K562 (cell line): ENCODE results near the gene SPDYE6. TPM values are rescaled to one million over a fixed set of nuclear protein-coding genes. Genes with fewer than 3 reads are reported as not detected.

Source experiments
- ARID4B ChIP-seq: sonication (generic); formaldehyde crosslinking; IDR thresholded peaks from 2 replicates; pipeline ENCODE4 v1.8.0; 2022; ENCODE audit warnings: mild to moderate bottlenecking, missing genetic modification reagents
- ATF6 ChIP-seq: sonication (generic); formaldehyde crosslinking; IDR thresholded peaks from 2 replicates; pipeline ENCODE4 v1.4.0; 2020; ENCODE audit warnings: mild to moderate bottlenecking, missing genetic modification reagents
- CHAMP1 ChIP-seq: fragments of 450-650 bp; IDR thresholded peaks from 2 replicates; pipeline ENCODE4 v1.6.1; 2016; ENCODE audit warnings: mild to moderate bottlenecking
- HMG20B ChIP-seq: fragments of 250-450 bp; sonication (Bioruptor Pico); IDR thresholded peaks from 2 replicates; pipeline ENCODE4 v1.5.0; 2021; ENCODE audit warnings: mild to moderate bottlenecking
- ILK ChIP-seq: fragments of 450-650 bp; IDR thresholded peaks from 2 replicates; pipeline ENCODE4 v1.6.1; 2016; ENCODE audit warnings: missing genetic modification characterization, low read depth, mild to moderate bottlenecking, missing compliant biosample characterization, moderate library complexity, borderline replicate concordance
- KLF13 ChIP-seq: fragments of 450-650 bp; IDR thresholded peaks from 2 replicates; pipeline ENCODE4 v1.6.1; 2016; ENCODE audit warnings: missing genetic modification characterization, low read depth, mild to moderate bottlenecking, missing compliant biosample characterization, moderate library complexity, borderline replicate concordance
- NCOR1 ChIP-seq: fragments of 450-650 bp; IDR thresholded peaks from 2 replicates; pipeline ENCODE4 v1.6.1; 2016; ENCODE audit warnings: mild to moderate bottlenecking, moderate library complexity
- NEUROD1 ChIP-seq: fragments of 150-350 bp; IDR thresholded peaks from 2 replicates; pipeline ENCODE4 v1.6.1; 2014; ENCODE audit warnings: borderline replicate concordance, low read length, low read depth; ENCODE audit not compliant: partially characterized antibody
- SUPT5H ChIP-seq: fragments of 450-650 bp; IDR thresholded peaks from 2 replicates; pipeline ENCODE4 v1.6.1; 2016
- TCF7 ChIP-seq: sonication (generic); IDR thresholded peaks from 2 replicates; pipeline ENCODE4 v1.6.1; 2016; ENCODE audit warnings: antibody characterized with exemption, borderline replicate concordance
- ZBTB9 ChIP-seq: fragments of 450-650 bp; formaldehyde crosslinking; IDR thresholded peaks from 2 replicates; pipeline ENCODE4 v1.4.0; 2020; ENCODE audit warnings: mild to moderate bottlenecking, moderate library complexity
- ZNF134 ChIP-seq: fragments of 250-450 bp; sonication (Bioruptor Pico); conservative IDR thresholded peaks from 2 replicates; pipeline ENCODE4 v1.4.0; 2020
- ZNF449 ChIP-seq: fragments of 250-450 bp; sonication (Bioruptor Pico); IDR thresholded peaks from 2 replicates; pipeline ENCODE4 v1.8.0; 2022; ENCODE audit warnings: moderate library complexity, mild to moderate bottlenecking, inconsistent platforms
- ZNF644 ChIP-seq: fragments of 200-800 bp; sonication (Bioruptor generic); IDR thresholded peaks from 2 replicates; pipeline ENCODE4 v1.6.1; 2016; ENCODE audit warnings: low read depth, missing genetic modification characterization, missing compliant biosample characterization
- ZNF707 ChIP-seq: fragments of 250-450 bp; sonication (Bioruptor Pico); conservative IDR thresholded peaks from 2 replicates; pipeline ENCODE4 v1.8.0; 2022; ENCODE audit warnings: inconsistent platforms, mild to moderate bottlenecking, moderate library complexity
- polyA plus RNA-seq, 8 experiments: library from polyadenylated mRNA; depleted of rRNA in 4 of 8; stranded (reverse) in 5 of 8; unstranded in 3 of 8; fragments of >200 nt; fragmentation: Nextera tagmentation in 2 of 8; fragmentation: Illumina TruSeq in 1 of 8; extraction: Ambion mirVana in 2 of 8; extraction: Trizol in 1 of 8; gene quantifications; 2 replicates each; pipeline versions ENCODE4 v1.2.1 to v1.2.3, GENCODE V29; 2011 to 2014; ENCODE audit warnings: inconsistent platforms in 1 of 8, missing spikeins in 1 of 8
- total RNA-seq, 7 experiments: library from RNA; depleted of rRNA in 6 of 7; stranded (reverse); fragments of >200 nt in 6 of 7; fragmentation: Illumina TruSeq in 2 of 7; extraction: Trizol in 2 of 7; gene quantifications; 2 replicates each; pipeline versions ENCODE4 v1.2.1 to v1.2.3, GENCODE V29; 2011 to 2021; ENCODE audit warnings: low replicate concordance in 1 of 7

SPDYE6 gene
- total and polyA plus RNA-seq, 9 of the 15 experiments (the other 6 are each of a cell fraction or from before 2014, with no cell fraction given) = 0.24 to 0.35 TPM; not detected in 7

- no peak for TF ChIP-seq ZNF449 (CRISPR knock-in tag)
- TF ChIP-seq ZNF134 (CRISPR knock-in tag) = no peak
- TF ChIP-seq NEUROD1 = peak; percentile 48
- no peak for TF ChIP-seq ZNF644 (tag)
- peak; percentile 79 for TF ChIP-seq ARID4B (CRISPR knock-in tag)
- TF ChIP-seq TCF7 = no peak
- TF ChIP-seq ILK (tag) = no peak
- peak; percentile 90 for TF ChIP-seq SUPT5H
- TF ChIP-seq CHAMP1 = no peak
- TF ChIP-seq HMG20B (CRISPR knock-in tag) = no peak; the same call in 1 of the 2 replicates
- no peak for TF ChIP-seq NCOR1
- no peak for TF ChIP-seq ZNF707 (CRISPR knock-in tag)
- TF ChIP-seq KLF13 (tag) = no peak
- TF ChIP-seq ZBTB9 (CRISPR knock-in tag) = no peak
- 0 out of 2 replicates have a peak, but pooled peaks have one; percentile 83 for TF ChIP-seq ATF6 (CRISPR knock-in tag)
Measured at GRCh38 chr7:102395873-102396709, 39.8 kb upstream of the SPDYE6 start, which contains the start of gene PRKRIP1 (continued).
